NCI-H345 (cell line): ENCODE measurements around the gene PTPRN.
"Not testable (repeated sequence)": the region's sequence is repeated elsewhere in the genome, so short reads cannot be mapped to it uniquely, and the experiment has no call there.

Experiments used
- DNase-seq: peaks from one replicate; lab custom pipeline; 2025; lab: John Stamatoyannopoulos, UW

Gene PTPRN

DNA sequence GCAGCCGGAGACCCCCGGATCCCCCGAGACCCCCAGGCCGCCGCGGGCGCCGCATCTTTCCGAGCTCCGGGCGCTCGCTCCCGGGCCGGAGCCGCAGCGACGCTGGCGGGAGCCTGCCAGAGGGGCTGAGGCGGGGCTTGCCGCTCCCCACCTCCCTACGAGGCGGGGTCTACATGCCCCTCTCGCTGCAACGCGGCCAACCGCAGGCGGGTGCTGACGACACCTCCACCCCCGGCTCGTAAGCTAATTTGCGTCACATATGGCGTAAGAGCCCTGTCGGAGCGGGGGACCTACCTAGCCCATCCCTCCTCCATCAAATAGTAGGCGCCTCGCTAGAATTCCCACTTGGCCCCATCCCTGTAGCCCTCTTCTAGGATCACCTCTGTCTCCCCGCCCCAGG, at the start of gene PTPRN:
TSS of gene PTPRN (minus strand) at position 124 of the 400 bp plus-strand sequence. CDS start at position 55, 69 bp downstream.
- DNase-seq: peak; percentile 89

- peak; percentile 23 for DNase-seq
Observed at GRCh38 chr2:219358170-219359075, 49.2 kb upstream of the PTPRN start.

DNA sequence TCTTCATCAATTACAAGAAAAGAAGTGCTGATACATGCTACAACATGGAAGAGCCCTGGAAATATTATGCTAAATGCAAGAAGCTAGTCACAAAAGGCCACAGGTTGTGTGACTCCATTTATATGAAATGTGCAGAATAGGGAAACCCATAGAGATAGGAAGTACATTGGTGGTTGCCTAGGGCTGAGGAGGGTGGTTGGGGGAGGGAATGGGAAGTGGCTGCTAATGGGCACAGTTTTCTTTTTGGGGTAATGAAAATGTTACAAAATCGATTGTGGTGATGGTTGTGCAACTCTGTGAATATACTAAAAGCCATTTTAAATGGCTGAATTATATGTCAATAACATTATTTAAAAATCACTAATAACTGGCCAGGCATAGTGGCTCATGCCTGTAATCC, 47.6 kb upstream of the PTPRN start:
- no peak for DNase-seq

GRCh38 chr2:219354582-219354981, 45.4 kb upstream of the PTPRN start:
- DNase-seq: no peak

GRCh38 chr2:219353129-219353528, 43.9 kb upstream of the PTPRN start:
- no peak for DNase-seq

- DNase-seq: peak; percentile 61
Observed at GRCh38 chr2:219352448-219353023, 43.3 kb upstream of the PTPRN start.

- no peak for DNase-seq
Observed at GRCh38 chr2:219350710-219351221, 41.6 kb upstream of the PTPRN start.

GRCh38 chr2:219350215-219350614, 41.0 kb upstream of the PTPRN start:
- no peak for DNase-seq

- peak; percentile 78 for DNase-seq
Observed at GRCh38 chr2:219344751-219345430, 35.7 kb upstream of the PTPRN start.

DNA sequence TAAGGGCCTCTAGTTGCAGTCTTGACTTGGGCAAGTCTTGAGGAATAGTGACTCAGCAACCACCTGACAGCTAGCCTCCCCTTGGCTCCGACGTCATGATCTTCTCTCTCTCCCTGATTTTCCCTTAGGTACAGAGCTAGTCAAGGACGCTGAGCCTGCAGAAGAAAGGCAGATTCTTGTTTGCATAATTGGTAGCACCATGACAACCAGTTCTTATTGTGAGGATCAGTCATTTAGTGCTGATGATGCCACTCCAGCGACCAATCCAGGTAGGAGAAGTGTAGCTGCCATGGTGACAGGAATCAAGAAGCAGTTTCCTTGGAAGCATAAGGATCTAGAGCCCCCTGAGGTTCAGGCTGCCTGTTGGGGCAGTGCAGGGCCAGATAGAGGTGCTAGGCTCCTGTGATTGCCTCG, 26.2 kb upstream of the PTPRN start:
- DNase-seq: no peak

DNA sequence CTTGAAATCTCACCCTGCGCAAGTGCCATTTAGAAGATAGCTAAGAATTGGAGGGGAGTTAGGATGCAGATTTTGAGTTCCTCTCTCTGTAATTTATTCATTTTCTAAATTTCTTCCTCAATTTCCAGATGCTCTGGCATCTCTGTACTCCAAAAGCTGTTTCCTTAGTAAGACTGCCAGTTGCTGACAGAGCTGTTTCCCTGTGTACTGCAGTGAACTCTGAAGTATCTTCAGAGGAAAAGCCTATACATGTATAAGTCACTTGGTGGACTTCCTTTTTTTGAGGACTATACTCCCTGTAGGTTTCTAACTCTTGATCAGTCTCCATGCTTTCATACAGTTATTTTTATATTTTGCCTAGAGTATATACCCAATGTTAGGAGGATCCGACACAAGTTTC, 24.9 kb upstream of the PTPRN start:
- DNase-seq: no peak

GRCh38 chr2:219332542-219332941, 23.3 kb upstream of the PTPRN start, which contains the start of gene RESP18:
Gene RESP18 (minus strand): TSS chr2:219332744.
- no peak for DNase-seq

DNA sequence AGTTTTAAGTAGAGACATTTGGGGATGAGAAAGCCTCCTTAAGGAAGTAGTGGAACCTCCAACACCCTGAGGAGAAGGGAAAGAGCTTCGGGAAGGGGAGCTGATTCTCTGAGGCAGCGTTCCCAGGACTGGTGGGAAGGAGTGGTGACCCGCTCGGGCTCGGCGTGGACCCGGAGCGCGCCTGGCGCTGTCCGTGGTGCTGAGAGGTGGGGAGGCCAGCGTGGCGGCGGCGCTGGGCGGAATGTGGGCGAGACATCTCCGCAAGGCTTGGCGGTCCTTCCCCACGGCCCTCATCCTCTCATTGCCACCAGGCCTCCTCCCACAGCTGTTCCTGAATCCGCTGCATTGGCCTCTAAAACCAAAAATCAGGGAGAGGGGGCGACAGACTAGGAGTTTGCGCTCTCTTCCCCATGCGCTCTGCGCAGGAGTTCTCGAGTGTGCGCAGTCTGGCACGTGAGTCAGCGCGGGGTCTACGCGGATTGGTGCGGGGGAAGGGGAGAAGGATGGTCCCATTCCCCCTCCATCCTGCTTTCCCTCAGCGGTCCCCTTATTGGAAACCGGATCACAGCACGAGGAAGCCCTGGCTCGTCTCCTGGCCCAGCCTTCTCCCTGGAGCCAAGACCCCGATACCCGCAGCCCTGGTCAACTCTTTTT, 22.5 kb upstream of the PTPRN start:
- DNase-seq: no peak

GRCh38 chr2:219327719-219328118, 18.5 kb upstream of the PTPRN start:
- peak; percentile 37 for DNase-seq

DNA sequence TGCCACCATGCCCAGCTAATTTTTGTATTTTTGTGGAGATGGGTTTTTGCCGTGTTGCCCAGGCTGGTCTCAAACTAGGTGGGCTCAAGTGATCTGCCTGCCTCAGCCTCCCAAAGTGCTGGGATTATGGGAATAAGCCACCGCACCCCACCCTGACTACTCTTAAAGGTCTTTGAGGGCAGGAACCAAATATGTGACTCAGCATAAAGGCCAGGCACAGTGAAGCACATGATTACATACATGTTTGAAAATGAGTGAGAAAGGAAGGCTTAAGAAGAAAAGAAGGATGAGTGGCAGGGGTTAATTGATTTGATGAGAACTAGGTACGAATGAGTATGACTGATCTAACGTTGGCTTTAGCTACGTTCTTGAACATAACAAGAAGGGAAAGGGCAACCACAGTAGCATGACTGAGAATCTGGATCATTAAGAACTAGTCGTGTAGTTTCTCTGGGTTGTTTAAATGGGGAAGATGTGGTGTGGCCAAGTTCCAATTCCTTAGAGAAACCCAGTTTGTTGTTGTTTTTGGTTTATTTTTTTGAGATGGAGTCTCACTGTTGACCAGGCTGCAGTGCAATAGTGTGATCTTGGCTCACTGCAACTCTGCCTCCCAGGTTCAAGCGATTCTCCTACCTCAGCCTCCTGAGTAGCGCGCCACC, 16.6 kb upstream of the PTPRN start:
- DNase-seq: no peak

GRCh38 chr2:219325136-219325535, 15.9 kb upstream of the PTPRN start:
- DNase-seq: no peak

- DNase-seq: no peak
Observed at GRCh38 chr2:219323434-219323833, 14.2 kb upstream of the PTPRN start.

GRCh38 chr2:219314804-219315468, 5.7 kb upstream of the PTPRN start:
- DNase-seq: no peak

DNA sequence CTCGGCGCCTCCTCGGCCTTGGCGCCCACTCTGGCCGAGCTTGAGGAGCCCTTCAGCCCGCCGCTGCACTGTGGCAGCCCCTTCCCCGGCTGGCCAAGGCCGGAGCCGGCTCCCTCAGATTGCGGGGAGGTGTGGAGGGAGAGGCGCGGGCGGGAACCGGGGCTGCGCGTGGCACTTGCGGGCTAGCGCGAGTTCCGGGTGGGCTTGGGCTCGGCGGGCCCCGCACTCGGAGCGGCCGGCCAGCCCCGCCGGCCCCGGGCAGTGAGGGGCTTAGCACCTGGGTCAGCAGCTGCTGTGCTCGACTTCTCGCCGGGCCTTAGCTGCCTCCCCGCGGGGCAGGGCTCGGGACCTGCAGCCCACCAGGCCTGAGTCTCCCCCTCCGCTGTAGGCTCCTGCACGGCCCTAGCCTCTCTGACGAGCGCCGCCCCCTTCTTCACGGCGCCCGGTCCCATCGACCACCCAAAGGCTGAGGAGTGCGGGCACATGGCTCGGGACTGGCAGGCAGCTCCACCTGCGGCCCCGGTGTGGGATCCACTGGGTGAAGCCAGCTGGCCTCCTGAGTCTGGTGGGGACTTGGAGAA, 3.6 kb upstream of the PTPRN start:
- DNase-seq: not testable (repeated sequence)
